SK-N-SH (cell line): ENCODE results near the gene CCDC141.

ENCODE experiments used
- CTCF ChIP-seq: fragments of 200-600 bp; sonication (generic); IDR thresholded peaks from 2 replicates; pipeline ENCODE4 v1.6.1; 2017; ENCODE audit warnings: antibody characterized with exemption, mild to moderate bottlenecking, moderate library complexity
- NFIC ChIP-seq: IDR thresholded peaks from 2 replicates; pipeline ENCODE4 v1.4.0; 2012; ENCODE audit warnings: borderline replicate concordance
- POLR2AphosphoS5 ChIP-seq: IDR thresholded peaks from 2 replicates; pipeline ENCODE4 v1.6.1; 2012; ENCODE audit warnings: low read depth, low read length
- RCOR1 ChIP-seq: fragments of 150-350 bp; IDR thresholded peaks from 2 replicates; pipeline ENCODE4 v1.6.1; 2017; ENCODE audit warnings: antibody characterized with exemption, low read length

- no peak for TF ChIP-seq CTCF
- no peak for TF ChIP-seq POLR2AphosphoS5
- TF ChIP-seq RCOR1: no peak
- TF ChIP-seq NFIC: no peak
Observed at GRCh38 chr2:178824181-178824580, 225.8 kb downstream of the CCDC141 start.
